GM21423 (cell line): ENCODE results near the gene COL20A1.
"Not testable (repeated sequence)": the region's sequence is repeated elsewhere in the genome, so short reads cannot be mapped to it uniquely, and the experiment has no call there.

Experiments used
- ATAC-seq: cut with Tn5 transposase; IDR thresholded peaks from one replicate; pipeline ENCODE4 v1.9.1; 2021; ENCODE audit warnings: mild to moderate bottlenecking, moderate library complexity; ENCODE audit not compliant: unreplicated experiment

COL20A1 gene

GRCh38 chr20:63331741-63332400 is 38.9 kb downstream of the COL20A1 start:
- ATAC-seq = no peak

DNA sequence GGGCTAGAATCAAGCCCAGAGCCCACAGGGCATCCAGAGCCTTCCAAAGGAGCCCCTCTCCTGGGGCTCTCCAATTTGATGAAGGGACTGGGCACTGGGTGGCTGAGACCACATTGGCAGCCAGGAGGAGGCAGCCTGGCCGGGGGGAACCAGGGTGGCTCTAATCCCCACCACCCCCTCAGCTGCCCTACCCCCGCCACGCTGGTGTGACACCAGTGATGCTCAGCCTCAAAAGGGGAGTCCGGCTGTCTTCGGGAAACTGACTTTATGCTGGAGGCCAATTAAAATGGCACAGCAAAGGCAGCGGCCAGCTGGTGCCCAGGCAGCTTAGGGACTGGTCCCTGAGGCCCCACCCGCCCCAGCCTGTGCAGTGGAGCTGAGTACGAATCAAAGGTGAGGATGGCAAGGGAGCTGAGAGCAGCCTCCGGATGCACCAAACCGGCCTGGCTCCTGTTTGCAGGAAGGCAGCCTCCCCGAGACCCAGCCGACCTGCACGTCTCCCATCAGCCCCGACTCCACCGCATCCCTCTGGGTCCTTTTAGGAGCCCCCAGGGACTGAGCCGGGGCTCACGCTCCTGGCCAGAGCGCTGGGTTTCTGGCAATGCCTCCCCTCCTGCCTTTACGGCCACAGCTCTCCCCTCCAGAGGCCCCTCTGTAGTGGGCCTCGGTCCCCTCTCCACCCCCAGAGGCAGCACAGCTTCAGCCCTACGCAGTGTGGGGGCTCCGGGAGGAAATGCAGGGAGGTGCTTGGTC is 39.7 kb downstream of the COL20A1 start:
- ATAC-seq = no peak

DNA sequence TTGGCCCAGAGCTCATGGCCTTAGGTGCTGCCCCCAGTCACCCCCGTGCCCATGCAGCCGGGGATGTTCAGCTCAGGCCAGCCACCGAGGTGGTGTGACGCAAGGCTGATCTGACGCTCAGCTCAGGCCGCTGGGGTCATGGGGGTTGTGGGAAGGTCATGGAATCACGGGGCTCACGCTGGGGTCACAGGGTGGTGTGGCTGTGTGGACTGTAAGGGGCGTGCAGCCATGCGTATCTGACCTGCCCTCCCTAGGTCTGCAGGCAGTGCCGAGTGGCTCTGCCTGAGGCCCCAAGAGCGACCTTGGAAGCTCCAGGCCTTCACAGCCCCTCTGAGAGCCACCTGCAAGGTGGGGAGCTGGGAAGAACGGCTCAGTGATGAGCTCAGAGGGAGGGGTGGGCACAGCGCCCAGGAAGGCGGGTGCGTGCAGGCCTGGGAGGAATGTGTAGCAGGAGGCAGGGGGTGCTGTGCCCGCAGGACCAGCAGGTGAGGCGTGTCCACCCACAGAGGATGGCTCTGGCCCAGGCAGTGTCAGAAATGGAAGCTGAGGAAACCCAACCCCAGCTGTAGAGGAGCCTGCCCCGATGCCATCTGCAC is 40.4 kb downstream of the COL20A1 start:
- ATAC-seq = no peak

DNA sequence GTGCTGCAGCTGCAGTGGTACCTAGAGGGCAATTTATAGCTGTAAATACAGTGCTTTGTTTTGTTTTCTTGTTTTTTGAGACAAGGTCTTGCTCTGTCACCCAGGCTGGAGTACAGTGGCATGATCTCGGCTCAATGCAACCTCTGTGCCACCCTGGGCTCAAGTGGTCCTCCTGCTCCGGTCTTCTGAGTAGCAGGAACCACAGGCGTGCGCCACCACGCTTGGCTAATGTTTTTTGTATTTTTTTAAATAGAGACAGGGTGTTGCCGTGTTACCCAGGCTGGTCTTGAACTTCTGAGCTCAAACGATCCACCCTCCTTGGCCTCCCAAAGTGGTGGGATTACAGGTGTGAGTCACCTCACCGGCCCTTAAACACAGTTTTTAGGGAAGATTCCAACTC is 41.4 kb downstream of the COL20A1 start:
- ATAC-seq = no peak

- ATAC-seq = not testable (repeated sequence)
Measured at GRCh38 chr20:63335060-63335459, 42.1 kb downstream of the COL20A1 start.

GRCh38 chr20:63335711-63336110 is 42.7 kb downstream of the COL20A1 start:
- no peak for ATAC-seq

DNA sequence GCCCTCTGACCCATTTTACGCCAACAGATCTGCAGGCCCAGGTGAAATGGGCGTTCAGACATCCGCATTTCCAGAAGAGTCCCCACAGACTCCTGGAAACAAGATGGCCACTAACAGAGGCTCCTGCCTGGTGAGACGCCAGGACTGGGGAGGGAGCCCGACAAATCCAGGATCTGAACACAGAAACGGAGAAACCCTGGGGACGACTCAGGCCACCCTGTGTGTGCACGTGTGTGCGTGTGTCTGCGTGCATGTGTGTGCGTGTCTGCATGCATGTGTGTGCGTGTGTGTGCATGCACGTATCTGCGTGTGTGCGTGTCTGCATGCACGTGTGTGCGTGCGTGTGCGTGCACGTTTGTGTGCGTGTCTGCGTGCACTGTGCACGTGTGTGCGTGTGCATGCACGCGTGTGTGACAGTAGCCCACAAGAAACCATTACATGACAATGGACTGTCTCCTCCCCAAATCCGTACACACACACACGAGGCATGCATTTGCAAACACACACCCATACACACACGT is 43.3 kb downstream of the COL20A1 start:
- ATAC-seq = no peak

DNA sequence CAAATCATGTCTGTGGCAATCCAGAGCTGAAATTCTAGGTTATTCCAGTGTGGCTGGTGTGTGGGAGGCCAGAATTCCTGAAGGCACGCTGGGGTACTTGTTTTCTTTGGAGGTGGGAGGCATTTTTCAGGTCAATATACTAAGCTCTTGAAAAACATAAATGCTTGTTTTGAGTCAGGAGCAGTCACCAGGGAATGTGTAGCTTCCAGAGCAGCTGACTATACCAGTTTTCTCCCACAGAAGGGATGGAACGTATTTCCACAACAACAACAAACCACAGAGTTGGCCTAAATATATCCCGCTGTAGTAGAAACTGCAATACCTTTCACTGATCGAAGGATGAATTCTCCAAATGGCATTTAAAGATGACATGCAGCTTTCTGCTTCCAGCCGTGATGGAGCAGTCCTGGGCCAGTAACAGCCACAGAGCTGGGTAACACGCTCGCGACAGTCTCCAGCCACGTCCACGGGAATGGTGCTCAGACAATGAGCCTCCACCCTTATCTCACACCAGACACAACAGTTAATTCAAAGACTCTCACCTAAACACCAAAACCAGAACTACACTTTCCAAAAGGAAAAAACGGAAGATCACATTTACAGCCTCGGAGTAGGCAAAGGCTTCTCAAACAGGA is 44.9 kb downstream of the COL20A1 start:
- ATAC-seq = no peak

GRCh38 chr20:63339154-63340094 is 46.4 kb downstream of the COL20A1 start:
- not testable (repeated sequence) for ATAC-seq

GRCh38 chr20:63340158-63340688 is 47.2 kb downstream of the COL20A1 start:
- ATAC-seq = not testable (repeated sequence)

GRCh38 chr20:63342561-63343459 is 49.8 kb downstream of the COL20A1 start:
- no peak for ATAC-seq

- ATAC-seq = no peak
Measured at GRCh38 chr20:63343460-63344445, 50.8 kb downstream of the COL20A1 start.

DNA sequence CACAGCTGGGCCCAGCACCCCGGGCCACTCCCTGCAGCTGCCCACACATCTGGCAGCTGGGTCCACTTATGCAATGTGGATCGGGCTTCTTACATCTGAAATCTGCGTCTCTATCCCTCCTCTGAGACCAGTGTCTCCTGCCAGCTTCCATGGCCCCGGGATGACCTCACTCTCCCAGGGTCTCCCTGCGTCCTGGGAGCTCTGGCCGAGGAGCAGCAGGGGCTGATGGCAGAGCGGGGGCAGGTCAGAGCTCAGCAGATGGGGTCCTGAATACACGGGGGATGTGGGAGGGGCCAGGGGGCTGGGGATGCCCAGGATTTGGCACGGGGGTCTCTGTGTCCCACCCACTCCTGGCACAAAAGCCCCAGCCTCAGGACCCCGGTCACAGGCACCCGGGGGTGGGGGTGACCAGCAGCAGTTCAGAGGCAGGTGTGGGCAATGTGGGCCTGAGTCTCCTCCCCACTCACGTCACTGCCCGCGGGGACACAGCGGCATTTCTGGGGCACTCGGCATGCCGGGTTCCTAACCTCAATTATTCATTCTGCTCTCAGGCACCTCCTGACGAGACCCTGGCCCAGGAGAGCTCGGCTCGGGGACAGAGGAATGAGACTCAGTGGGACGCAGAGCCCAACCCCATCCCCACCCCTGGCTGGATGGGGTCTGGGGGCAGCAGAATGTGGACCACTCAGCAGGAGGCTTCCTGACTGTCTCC is 51.8 kb downstream of the COL20A1 start:
- ATAC-seq = no peak

- ATAC-seq = no peak
Measured at GRCh38 chr20:63345328-63346100, 52.5 kb downstream of the COL20A1 start.

DNA sequence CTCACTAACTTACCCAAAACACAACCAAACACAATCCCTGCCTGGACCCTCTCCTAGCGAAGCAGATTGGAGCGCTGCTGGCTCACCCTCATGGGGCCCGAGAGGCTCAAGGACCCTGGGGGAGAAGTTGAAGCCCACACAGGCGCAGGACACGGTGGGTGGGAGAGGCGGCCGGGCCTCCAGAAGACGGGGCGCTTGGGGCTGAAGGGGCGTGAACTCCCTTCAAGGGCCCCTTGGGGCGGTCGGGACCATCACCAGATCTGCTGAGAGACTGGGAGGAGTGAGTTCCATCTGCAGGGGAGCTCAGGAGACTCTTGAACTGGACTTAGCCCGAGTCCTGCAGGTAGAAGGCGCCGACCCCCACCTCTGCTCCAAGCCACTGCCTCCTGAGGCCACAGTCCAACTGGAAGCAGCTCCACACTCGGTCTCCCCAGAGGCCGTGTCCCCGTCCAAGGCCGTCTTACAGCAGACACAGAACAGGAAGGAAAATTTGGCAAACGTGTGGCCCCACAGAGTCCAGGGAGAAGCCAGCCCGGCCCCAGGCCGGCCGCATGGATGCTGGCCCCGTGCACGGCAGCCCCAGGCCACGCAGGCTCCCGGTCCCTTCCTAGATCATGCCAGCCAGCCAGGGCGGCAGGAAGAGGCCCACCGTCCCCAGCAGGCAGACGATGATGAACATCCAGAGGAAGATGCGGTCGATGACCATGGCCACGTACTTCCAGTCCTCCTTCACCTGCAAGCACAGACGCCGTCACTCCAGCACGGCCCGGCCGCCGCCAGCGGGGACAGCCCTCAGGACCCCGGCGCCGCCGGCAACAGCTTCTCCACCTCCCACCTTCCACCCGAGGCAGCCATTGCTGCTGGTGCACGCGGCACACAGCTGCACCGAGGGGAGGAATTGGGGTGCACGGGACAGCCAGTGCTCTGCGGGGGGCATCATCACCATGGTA is 53.4 kb downstream of the COL20A1 start:
- ATAC-seq = no peak
